SKM-1 (cell line): Measurements from ENCODE around the gene CTNNA2.

Source experiments
- DNase-seq: peaks from one replicate; lab custom pipeline; 2025; ENCODE audit not compliant: unreplicated experiment; lab: John Stamatoyannopoulos, UW

The CTNNA2 gene

DNA sequence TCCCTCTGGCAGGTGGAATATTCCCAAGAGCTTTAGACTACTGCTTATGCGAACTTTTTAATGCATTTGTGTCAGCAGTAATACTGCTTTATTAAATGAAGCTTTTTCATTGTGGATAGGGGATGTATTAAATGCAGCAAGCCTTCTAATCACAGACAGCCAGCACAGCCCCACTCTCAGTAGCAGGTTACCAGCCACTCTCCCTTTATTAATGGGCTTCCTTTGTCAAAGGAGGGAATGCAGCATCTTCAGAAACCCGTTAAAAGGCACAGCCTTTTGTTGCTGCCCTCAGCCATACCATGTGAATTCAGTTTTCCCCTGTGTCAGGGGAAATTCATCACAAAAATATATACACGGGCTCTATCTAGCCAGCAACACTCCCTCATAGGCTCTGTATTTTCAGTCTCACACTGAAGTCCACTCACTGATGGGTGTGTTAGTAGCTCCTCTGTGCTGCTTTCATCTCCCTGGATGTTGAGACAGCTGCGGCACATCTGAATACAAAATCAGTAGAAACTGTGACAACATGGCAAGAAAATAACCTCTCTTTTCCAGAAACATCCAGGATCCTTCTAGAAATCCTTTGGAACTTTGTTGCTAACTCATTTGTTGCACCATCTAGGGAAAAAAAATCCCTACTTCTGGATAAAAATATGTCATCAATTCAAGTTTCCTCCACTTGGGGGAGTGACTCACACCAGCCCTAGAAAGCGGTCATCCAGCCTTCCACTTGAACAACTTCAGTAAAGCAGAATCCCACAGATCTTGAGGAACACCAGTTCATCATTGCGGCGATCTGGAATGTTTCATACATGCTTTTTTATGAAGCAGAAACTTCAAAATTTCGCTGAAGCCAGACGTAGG, 743.3 kb downstream of the CTNNA2 start:
- DNase-seq: no peak

DNA sequence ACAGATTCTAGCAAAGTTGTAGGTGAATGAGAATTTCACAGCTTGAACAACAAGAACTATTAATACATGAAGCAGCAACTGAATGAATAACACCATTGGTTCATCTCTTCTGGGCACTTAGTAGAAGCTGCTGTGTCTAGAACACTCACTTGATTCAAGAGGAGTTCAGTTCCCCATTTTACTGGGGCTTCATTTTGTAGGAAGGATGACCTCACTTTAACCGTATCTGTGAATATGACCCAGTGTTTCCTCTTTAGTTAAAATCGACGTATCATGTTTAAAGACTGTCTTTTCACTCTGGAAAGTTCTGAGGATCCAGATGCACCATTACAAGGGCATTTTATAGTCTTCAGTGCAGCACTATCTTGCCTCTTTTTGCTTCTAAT, 743.9 kb downstream of the CTNNA2 start:
- DNase-seq: no peak

DNA sequence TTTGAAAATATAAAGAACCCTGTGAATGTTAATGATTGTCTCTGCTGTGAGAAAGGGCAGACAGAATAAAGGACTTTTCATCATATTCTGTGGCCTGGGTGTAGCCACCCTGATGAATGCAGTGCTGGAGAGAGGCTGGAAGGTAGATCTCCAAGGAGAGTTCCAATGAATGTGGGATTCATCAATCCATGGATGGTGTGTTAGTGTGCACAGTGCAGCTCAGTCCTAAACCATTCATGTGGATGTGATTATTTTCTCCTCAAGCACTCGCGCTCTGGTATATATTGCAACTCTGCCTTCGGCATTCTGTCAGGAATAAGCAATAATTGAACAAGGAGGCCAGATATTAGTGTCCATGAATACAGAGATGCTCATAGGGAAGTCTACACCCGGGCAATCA, 744.6 kb downstream of the CTNNA2 start:
- no peak for DNase-seq

DNA sequence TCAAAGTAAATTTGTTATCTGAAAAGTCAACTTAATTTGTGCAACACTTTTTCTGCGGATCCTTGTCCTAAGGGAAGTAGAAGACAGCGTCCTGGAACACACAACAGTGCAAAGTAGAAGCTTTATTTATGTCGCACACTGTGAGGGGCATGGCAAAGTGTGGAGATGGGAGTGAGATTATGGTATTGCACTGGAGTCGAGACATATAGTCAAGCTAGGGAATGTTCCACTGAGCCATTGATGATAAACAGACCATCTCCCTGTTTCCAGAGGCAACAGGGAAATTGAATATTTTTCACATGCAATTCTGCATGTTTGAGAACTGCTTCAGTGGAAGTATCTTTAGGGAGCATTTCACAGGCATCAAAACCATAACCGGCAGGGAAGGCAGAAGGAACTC, 745.5 kb downstream of the CTNNA2 start:
- DNase-seq: no peak

DNA sequence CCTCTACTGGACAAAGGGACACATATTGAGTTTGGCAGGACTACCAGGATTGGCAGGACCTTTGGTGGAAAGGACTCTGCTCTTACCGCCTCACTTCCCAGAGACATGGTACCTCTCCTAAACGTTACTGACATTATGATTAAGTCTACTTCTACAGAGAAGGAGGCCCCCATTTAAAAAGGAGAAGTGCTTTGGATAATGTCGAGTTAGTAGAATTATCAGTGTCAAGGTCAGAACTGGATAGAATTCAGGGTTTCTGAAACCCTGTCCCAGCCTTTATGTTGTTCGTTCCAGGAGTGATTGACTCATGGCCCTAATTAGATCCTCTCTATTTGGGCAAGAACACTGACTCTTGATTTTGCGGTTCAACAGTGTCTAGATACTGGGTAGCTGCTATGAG, 745.9 kb downstream of the CTNNA2 start:
- DNase-seq: no peak

DNA sequence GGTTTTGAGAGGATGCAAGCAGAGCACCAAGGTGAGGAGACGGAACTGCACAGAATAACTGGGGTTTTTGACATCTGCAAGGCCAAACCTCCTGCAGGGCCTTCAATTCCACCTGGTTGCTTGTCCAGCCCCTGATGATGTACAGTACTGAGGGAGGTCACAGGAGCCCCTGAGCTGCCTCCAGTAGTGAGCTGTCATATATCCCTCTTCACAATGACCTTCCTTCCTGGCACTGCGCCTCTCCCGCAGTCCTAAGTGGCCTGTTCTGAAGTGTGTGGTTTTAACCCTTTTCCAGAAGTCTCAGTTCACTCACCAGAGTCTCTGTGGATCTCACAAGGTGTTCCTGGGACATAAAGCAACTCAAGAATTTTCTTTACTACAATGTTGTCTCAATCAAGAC, 746.4 kb downstream of the CTNNA2 start:
- DNase-seq: no peak

DNA sequence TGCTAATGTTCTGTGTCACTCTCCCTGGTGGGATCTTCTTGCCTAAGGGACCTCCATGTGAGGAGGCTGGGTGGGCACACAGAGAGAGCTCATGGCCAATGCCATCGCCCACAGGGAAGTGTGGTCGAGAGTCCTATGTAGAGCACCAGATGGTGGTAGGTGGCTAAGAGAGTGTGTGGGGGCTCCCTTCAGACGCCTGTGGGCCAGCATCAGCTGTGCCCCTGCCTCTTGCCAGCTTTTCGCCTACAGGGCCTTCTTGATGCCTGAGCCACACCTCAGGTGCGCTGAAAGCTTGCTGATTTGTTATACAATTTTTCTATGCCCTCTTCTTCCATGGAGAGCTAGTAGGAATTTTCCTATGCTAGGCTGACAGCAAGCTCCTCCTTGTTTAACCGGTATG, 753.4 kb downstream of the CTNNA2 start:
- DNase-seq: no peak

DNA sequence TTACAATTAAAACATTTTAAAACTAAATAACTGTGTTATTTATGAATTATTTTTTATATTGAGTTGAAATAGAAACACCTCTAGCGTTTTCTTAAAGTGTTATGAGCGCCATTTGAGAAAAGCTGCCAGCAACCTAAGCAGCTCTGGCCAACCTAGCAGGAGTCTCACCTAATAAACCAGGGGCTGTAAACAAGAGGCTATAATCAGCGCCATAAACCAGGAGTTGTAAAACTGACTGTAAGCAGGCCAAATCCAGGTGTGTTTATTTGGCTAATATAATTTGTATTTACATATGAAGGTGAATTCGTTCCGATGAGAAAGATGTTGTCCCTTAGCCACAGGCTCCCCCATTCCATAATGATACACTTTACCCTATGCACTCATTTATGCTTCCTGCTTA, 757.0 kb downstream of the CTNNA2 start:
- DNase-seq: no peak

DNA sequence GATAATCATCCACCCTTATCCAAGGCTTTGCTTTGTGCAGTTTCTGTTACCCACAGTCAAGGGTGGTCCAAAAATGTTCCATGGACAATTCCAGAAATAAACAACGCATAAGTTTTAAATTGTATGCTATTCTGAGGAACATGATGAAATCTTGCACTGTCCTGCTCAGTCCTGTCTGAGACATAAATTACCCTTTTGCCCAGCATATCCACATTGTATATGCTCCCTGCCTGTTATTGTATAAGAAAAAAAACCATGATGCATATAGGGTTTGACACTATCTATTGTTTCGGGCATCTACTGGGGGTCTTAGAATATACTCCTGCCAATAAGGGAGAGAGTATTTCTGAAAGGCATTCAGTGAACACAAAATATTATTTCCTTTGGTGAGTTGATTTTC, 767.7 kb downstream of the CTNNA2 start:
- no peak for DNase-seq

DNA sequence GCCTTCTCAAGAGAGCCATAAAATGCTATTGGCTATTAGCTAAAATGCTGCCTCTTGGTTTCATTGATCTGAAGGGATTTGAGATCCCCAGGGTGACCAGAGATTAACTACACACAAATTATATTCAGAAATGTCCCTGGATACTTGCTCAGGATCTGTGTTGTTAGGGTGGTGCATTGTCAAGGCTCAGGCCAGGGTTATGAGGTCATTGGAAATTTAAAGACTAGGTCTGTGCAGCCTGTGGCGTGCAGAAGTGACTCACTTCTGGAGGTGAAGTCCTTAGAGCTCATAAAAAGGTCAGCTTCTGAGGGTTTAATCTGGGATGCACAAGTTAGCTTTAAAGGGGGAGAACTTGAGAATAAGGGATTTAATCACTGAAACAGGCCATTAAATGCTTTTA, 768.2 kb downstream of the CTNNA2 start:
- no peak for DNase-seq

DNA sequence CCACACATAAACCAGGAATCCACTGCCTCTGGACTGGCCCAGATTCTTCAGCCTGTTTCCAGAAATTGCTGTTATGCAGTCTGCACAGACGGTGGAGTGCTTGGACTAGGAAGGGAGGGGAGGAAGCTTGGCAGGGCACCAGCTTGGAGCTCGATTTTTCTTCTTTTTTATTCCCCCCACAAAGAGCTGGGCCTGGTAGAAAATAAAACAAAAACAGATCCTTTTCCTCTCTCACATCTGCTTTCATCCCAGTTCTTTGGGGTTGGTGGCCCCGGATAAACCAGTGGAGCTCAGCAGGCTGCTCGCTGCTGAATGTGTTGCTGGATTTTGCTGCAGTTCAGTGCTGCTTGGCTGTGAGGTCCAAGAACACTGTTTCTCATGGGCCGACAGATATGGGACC, 775.7 kb downstream of the CTNNA2 start:
- DNase-seq: no peak

DNA sequence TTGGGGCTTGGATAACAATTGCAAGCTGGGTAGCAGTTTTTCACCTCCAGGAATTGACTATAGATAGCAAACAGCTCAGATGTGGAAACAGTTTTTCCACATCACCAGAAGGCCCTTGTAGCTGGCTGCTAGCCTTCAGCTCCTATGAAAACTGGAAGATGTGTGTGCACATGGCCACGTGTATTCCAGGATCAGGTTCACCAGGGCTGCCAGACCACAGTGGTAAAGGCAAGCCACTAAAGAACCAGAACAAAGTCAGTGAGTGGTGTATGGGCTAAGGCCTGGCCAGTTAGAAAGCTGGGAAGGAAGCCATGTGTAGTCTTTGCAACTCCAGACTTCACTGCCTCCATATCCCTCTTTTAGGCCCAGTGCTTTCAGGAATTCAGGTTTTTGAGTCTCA, 778.8 kb downstream of the CTNNA2 start:
- no peak for DNase-seq

DNA sequence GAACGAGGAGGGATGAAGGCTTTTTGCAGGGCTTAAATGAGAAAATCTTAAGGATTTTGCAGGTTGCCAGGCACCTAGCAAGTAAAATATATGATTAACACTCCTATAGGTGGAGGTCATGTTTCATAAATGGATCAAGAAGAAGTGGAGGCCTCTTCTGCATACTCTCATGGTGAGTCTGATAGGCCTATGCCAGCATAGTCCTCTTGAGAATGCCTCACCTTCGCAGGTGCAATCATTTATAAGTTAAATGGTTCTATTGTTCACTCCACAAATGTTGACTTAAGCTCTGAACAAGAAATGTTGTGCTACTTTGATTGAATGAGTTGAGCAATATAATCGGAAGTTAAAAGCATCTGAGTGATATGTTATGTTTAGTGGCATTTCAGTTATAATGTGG, 779.6 kb downstream of the CTNNA2 start:
- no peak for DNase-seq

DNA sequence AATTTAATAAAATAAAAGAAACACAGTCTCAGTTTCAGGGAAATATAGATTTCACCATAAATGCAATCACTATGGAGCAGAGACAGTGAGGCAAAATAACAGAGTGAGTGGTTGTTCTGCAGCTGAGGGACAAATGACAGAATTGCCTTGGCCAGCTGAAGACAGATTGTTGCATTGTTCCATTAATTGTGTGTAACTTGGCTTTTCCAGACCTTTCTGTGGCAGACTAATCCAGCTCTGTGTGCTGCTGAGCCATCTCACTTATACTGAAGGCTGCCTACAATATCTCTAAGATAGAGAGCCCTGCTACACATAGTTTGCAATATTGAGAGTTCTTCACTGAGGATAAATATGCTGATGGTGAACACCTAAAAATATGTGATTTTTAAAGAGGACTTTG, 780.2 kb downstream of the CTNNA2 start:
- DNase-seq: no peak

DNA sequence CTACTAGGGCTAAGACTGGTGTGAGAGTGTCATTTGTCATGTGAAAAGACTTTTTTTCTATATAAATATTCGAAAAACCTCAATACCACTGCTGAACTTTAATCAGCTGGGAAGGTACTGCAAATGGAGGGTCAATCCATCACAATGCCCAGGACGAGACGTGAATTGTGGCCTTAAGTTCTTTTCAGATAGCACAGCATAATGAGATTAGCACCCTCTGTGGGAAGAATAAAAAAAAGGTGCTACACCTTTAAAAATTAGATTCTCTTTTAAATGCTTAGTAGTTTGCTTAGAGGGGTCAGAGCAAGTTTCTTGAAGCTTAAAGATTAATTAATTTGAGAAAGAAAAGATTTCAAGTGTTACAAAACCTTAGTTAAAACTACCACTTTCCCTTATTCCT, 786.1 kb downstream of the CTNNA2 start:
- no peak for DNase-seq

DNA sequence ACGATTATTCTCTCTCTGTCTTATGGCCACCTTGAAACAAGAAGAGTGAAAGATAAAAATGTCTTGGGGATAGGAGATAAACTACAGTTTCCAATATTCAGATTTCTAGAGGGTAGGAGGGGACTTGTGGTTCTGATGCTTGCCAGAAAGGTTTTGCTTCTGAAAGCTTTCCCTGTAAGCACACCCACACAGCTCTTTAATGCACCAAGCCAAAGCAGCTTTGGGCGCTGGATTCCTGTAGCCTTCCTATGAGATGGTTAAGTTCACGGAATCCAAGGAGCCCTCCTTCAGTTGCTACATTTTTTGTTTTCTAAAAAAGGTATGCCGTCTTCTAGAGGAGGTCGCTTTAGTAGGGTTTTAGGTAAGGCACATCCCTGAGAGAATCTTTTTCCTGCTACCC, 786.8 kb downstream of the CTNNA2 start:
- DNase-seq: no peak

DNA sequence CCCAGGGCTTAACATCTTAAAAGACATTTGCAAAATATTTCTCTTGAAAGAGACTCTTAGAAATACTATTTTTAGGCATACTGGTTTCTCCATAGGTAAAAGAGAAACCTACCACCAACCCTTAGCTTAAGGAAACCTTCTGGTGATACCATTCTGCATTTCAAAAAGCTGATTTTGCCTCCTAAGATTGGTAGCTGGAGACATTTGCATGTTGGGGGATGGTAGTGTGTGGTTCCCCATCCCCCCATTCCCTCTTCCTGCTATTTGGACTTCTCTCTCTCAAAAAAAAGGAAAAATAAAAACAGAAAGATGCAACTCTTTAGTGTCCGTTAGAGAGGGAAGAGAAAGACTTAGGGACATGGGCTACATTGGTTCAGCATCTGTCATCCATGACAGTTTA, 787.5 kb downstream of the CTNNA2 start:
- no peak for DNase-seq

DNA sequence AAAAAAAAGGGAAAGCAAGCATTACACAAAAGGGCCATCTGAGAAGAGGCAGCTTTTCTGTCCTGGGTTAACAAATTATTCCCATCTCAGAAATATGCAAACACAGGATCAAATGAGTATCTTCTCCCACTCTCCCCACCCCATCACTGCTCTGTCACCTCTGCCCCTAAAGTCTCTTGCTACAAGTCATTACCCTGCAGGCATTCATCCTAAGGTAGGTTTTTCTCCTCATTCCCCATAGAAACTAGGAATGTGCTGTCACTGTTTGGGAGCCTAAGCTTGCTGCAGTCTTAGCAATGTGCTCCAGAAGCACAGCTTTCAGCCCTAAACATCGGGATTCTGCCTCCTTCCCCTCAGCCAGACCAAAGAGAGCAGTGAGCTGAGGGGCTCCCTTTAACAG, 788.1 kb downstream of the CTNNA2 start:
- no peak for DNase-seq

DNA sequence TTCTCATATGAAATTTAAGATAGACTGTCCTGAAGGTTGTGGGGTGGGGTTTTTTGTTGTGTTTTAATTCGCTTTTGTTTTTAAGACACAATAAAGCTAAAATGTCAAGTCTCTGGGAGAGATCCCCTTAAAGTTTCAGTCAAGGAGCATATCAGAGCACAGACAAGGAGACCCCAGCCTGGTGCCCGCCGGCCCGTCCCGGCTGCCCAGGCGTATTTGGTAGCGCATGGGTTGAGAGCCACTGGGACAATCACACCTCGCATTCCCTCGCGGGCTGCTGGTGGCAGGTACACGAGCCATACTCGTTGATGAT, 789.1 kb downstream of the CTNNA2 start:
- no peak for DNase-seq

DNA sequence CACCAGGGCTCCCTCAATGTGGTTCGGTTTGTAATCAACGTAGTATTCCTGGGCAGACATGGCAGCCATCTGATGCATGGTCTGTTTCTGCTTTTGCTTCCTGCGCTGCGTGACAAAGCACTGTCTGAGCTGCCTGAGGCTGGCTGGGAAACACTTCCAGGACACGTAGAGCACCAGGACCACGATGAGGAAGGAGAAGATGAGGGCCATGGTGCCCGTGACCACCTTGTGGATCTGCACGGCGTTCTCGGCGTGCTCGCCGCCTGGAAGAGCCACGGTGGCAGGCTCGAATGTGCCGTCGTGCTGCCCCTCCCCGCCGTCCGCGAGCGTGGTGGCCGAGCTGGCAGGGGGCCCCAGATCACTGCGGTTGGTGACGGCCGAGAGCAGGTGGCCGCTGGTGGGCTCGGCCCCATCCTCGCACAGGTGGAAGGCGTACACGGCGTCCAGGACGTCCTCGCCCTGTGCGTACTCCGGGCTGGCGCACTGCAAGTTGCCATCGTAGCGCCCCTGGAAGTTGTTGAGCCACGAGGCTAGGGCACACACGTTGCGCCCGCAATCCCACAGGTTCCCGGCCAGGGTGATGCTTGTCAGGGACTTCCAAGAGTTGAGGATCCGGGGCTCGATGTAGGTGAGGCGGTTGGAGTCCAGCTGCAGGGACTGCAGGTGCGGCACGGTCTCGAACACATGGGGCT, 789.6 kb downstream of the CTNNA2 start:
- DNase-seq: no peak

DNA sequence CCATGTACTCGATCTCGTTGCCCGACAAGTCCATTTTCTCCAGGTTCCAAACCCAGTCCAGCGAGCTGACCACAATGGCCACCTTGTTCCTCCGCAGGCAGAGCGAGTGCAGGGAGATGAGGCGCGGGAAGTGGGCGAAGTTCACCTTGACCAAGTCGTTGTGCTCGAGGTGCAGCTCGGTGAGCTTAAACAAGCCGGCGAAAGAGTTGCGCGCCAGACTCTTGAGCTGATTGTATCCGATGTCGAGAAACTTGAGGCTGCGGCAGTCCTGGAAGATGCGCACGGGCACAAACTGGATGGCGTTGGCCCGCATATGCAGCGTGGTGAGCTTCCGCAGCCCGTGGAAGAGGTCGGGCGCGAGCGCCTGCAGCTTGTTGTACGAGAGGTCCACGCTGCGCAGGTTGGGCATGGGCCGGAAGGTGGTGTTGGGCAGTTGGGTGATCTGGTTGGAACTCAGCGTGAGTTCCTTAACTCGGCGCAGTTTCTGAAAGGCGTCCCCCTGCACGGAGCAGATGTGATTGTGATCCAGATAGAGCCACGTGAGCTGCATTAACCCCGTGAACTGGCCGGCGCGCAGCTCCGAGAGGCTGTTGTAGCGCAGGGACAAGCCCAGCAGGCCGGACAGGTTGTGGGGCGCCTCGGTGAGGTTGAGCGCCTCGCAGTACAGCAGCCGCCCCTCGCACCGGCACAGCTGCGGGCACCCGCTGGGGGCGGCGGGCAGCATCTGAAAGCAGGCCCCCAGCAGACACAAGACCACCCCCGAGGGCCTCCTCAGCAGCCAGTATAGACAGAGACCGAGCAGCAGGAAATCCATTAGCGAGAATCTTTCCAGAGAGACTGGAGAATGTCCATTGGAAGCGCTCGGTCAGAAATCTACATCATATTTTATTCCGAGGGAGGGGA, 790.4 kb downstream of the CTNNA2 start:
- no peak for DNase-seq
